Body of pancreas (tissue), 4 donors: ENCODE measurements around the gene PCGF2. TPM values are rescaled to one million over a fixed set of nuclear protein-coding genes. Genes with fewer than 3 reads are reported as not detected.

Experiments used
- ATAC-seq: fragments of 150-250 bp; one replicate; pipeline ENCODE4 v1.9.1; 2016
- DNase-seq, 4 donors: peaks; one replicate each; pipeline ENCODE4 v3.0.0-alpha.2; 2019
- H3K27ac ChIP-seq, 4 donors: fragments of 200-600 bp; sonication (generic); 1 replicate in 3 of 4; 2 replicates in 1 of 4; pipeline versions ENCODE4 v1.5.1 to v1.6.1; 2016 to 2019; ENCODE audit warnings: mild to moderate bottlenecking in 1 of 4, mixed read lengths in 1 of 4, moderate library complexity in 1 of 4
- H3K27me3 ChIP-seq, 2 donors: fragments of 200-600 bp; sonication (generic); one replicate each; pipeline ENCODE4 v1.6.0; 2016; ENCODE audit warnings: mild to moderate bottlenecking in 1 of 2
- H3K36me3 ChIP-seq, 2 donors: fragments of 200-600 bp; sonication (generic); replicated peaks in 1 of 2; 2 replicates each; pipeline ENCODE4 v1.5.1; 2016; ENCODE audit warnings: low read depth in 2 of 2; ENCODE audit not compliant: insufficient read depth in 1 of 2
- H3K4me1 ChIP-seq: fragments of 200-600 bp; sonication (generic); one replicate; pipeline ENCODE4 v1.6.0; 2016
- H3K4me3 ChIP-seq, 2 donors: fragments of 200-600 bp; sonication (generic); 1 replicate in 1 of 2; 2 replicates in 1 of 2; pipeline ENCODE4 v1.5.1; 2016 to 2019
- H3K9me3 ChIP-seq, 3 donors: fragments of 200-600 bp; sonication (generic); 1 replicate in 2 of 3; 2 replicates in 1 of 3; pipeline ENCODE4 v1.5.1; 2016
- POLR2A ChIP-seq, 3 donors: fragments of 450-650 bp; IDR thresholded peaks; one replicate each; pipeline ENCODE4 v1.6.1; 2016; ENCODE audit warnings: antibody characterized with exemption in 3 of 3, mild to moderate bottlenecking in 2 of 3
- WGBS, 2 donors: methylation state at CpG; one replicate each; pipeline ENCODE4 v1.1.5; 2017; 5-methylcytosine and 5-hydroxymethylcytosine counted together
- intact Hi-C: fragments of 100-400 bp; cut with DNase I; formaldehyde crosslinking; loops from one replicate; pipeline ENCODE4 v1.15.1; 2023
- total RNA-seq, 2 donors: library from RNA; depleted of rRNA; stranded (reverse); fragments of >200 nt; gene quantifications; one replicate each; pipeline ENCODE4 v1.1.0, GENCODE V29; 2016
- TF ChIP-seq, protein P1 (sequence below), 7 experiments: fragments of 450-650 bp in 4 of 7; fragments of 200-600 bp in 3 of 7; sonication (generic) in 3 of 7; IDR thresholded peaks; one replicate each; pipeline ENCODE4 v1.5.1; 2016 to 2019; ENCODE audit warnings: antibody characterized with exemption in 7 of 7

Gene PCGF2
- total RNA-seq, 2 donors from 2014 or later = 5.9 to 9.3 TPM

DNA sequence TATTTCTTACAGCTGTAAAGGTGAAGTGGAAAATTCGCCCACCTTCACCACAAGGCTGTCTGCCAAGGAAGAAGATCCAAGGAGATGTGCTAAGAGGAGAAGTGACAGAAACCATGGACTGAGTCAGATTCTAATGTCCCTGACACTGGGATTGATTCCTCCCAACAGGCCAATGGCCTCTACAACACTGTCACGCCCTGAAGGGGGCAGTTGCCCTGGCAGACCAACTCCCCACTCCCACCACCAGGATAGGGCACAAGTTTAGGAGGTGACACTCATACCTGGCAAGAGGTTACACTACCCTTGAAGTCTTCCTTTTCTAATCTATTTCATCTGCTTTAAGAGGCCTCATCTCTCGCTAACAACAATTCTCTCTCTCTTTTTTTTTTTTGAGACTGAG is 35.1 kb upstream of the PCGF2 start:
- no peak for TF ChIP-seq POLR2A (IDR thresholded peaks at IDR 0.05)
- TF ChIP-seq, protein P1, sequence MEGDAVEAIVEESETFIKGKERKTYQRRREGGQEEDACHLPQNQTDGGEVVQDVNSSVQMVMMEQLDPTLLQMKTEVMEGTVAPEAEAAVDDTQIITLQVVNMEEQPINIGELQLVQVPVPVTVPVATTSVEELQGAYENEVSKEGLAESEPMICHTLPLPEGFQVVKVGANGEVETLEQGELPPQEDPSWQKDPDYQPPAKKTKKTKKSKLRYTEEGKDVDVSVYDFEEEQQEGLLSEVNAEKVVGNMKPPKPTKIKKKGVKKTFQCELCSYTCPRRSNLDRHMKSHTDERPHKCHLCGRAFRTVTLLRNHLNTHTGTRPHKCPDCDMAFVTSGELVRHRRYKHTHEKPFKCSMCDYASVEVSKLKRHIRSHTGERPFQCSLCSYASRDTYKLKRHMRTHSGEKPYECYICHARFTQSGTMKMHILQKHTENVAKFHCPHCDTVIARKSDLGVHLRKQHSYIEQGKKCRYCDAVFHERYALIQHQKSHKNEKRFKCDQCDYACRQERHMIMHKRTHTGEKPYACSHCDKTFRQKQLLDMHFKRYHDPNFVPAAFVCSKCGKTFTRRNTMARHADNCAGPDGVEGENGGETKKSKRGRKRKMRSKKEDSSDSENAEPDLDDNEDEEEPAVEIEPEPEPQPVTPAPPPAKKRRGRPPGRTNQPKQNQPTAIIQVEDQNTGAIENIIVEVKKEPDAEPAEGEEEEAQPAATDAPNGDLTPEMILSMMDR (IDR thresholded peaks at IDR 0.05) = no peak
- Histone ChIP-seq H3K27ac (no peak overlapping the region), H3K36me3 (peaks cover 10 to 41% of the 10 kb centered on the region in 2 donors), H3K4me3 (no peak overlapping the region), H3K9me3 (no peaks in the 10 kb centered on the region), H3K27me3 (no peaks in the 10 kb centered on the region), H3K4me1 (no peaks in the 10 kb centered on the region)
- 93 to 97% methylated on average over 3 of the region's 3 CpGs for WGBS, 2 donors
- DNase-seq (no peak), ATAC-seq (no peak)
- intact Hi-C loops = no loop called here

- 79 to 90% methylated on average over 18 to 23 of the region's 23 CpGs for WGBS, 2 donors
- no peaks in the 10 kb centered on the region for H3K4me1 ChIP-seq
These were observed 32.0 kb upstream of the PCGF2 start for GRCh38 chr17:38779965-38780752.

GRCh38 chr17:38777641-38778250 is 29.6 kb upstream of the PCGF2 start:
- Histone ChIP-seq H3K4me3 (no peak overlapping the region), H3K36me3 (peaks cover 13 to 62% of the 10 kb centered on the region in 2 donors), H3K27ac (no peak overlapping the region), H3K4me1 (no peaks in the 10 kb centered on the region), H3K27me3 (no peaks in the 10 kb centered on the region), H3K9me3 (no peaks in the 10 kb centered on the region)
- 77 to 78% methylated on average over 7 of the region's 7 CpGs for WGBS, 2 donors
- DNase-seq (no peak), ATAC-seq (no peak)
- TF ChIP-seq, protein P1 (IDR thresholded peaks at IDR 0.05) = no peak
- TF ChIP-seq POLR2A (IDR thresholded peaks at IDR 0.05) = no peak
- intact Hi-C loops = no loop called here

More at GRCh38 chr17:38779965-38780752, 32.0 kb upstream of the PCGF2 start:
- Histone ChIP-seq H3K27ac (no peak overlapping the region), H3K9me3 (no peaks in the 10 kb centered on the region), H3K4me3 (no peak overlapping the region), H3K36me3 (peaks cover 13 to 60% of the 10 kb centered on the region in 2 donors), H3K27me3 (no peaks in the 10 kb centered on the region)
- ATAC-seq (no peak), DNase-seq (no peak)
- TF ChIP-seq, protein P1 (IDR thresholded peaks at IDR 0.05) = no peak
- TF ChIP-seq POLR2A (IDR thresholded peaks at IDR 0.05) = no peak
- intact Hi-C loops = no loop called here

- no peak for ATAC-seq
- no peaks in the 10 kb centered on the region for H3K4me1 ChIP-seq
- no peak for DNase-seq
- peaks cover 3 to 46% of the 10 kb centered on the region in 2 donors for H3K36me3 ChIP-seq
- H3K27ac ChIP-seq = no peak overlapping the region
- no peak for TF ChIP-seq POLR2A (IDR thresholded peaks at IDR 0.05)
- TF ChIP-seq, protein P1 (IDR thresholded peaks at IDR 0.05) = no peak
- no peak overlapping the region for H3K4me3 ChIP-seq
- H3K9me3 ChIP-seq = no peaks in the 10 kb centered on the region
- no peaks in the 10 kb centered on the region for H3K27me3 ChIP-seq
- intact Hi-C loops = no loop called here
These were observed 25.1 kb upstream of the PCGF2 start for GRCh38 chr17:38773258-38773657.
